IPS DF 6.9 (cell line): Measurements from ENCODE around the gene TIGD6.

ENCODE experiments used
- DNase-seq: peaks from one replicate; pipeline ENCODE4 v3.0.0-alpha.2; 2013; ENCODE audit warnings: low read depth, low spot score
- H3K27ac ChIP-seq: one replicate; pipeline ENCODE4 v1.5.1; 2013; ENCODE audit warnings: low read length, control low read depth
- H3K27me3 ChIP-seq: 2 replicates; pipeline ENCODE4 v1.6.1; 2013; ENCODE audit warnings: mild to moderate bottlenecking, low read length; ENCODE audit not compliant: control insufficient read depth, insufficient read depth
- H3K36me3 ChIP-seq: 2 replicates; pipeline ENCODE4 v1.6.1; 2013; ENCODE audit warnings: low read length; ENCODE audit not compliant: control insufficient read depth, insufficient read depth
- H3K4me1 ChIP-seq: 2 replicates; pipeline ENCODE4 v1.6.1; 2013; ENCODE audit warnings: low read length; ENCODE audit not compliant: control insufficient read depth, insufficient read depth
- H3K4me3 ChIP-seq: 2 replicates; pipeline ENCODE4 v1.5.1; 2013; ENCODE audit warnings: mild to moderate bottlenecking, low read length
- H3K9me3 ChIP-seq: 2 replicates; pipeline ENCODE4 v1.6.1; 2013; ENCODE audit warnings: low read length, inconsistent platforms; ENCODE audit not compliant: control insufficient read depth, insufficient read depth
- WGBS: extraction: QIAGEN DNeasy Blood & Tissue Kit; methylation state at CpG from one replicate; pipeline ENCODE4 v1.1.7; 2013; ENCODE audit warnings: mixed read lengths, missing lambda C conversion rate; ENCODE audit not compliant: insufficient read length, insufficient coverage; 5-methylcytosine and 5-hydroxymethylcytosine counted together

The TIGD6 gene

DNA sequence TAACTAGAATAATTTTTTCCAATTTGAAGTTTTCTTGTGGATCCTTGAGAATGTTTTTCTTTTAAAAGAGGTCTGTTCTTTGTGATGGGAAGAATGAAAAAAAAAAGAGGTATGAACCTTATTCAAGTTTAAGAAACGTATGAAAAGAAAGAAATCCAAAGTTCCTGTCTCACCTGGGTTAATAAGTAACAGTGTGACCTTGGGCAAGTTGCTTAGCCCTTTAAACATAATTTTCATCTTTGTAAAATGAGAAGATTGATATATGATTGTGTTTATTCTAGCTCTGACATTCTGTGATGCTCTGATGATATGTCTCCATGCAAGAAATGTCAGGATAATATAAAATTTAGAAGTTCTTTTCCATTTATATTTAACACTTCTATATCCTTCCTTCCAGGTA, 20.6 kb downstream of the TIGD6 start:
- H3K9me3 ChIP-seq = no peaks in the 10 kb centered on the region
- peaks cover 3% of the 10 kb centered on the region; the same call in 1 of the 2 replicates for H3K36me3 ChIP-seq
- no CpG with 5 or more reads among the region's 1 CpG for WGBS
- H3K4me3 ChIP-seq = no peak overlapping the region
- no peak for DNase-seq
- H3K27me3 ChIP-seq = no peaks in the 10 kb centered on the region
- H3K4me1 ChIP-seq = no peaks in the 10 kb centered on the region
- H3K27ac ChIP-seq = no peak overlapping the region

DNA sequence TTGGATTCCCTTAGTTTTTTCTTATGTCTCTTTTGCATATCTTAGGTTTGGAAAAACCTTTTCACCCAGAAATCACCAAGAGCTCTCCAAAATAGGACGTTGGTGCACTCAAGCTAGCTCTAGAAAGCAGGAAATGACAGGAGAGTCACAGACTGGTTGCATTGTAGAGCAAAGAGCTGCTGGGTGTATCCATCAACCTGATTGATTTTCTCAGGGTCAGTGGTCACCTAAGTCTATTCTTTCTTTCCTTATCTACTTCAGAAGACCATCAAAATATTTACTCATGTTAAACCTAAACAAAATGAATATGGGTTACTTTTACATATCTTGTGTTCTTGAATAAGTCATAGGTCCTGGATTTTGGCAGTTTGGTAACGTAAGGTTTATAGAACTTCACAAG, 25.0 kb downstream of the TIGD6 start:
- WGBS = no CpG with 5 or more reads among the region's 2 CpGs
- no peaks in the 10 kb centered on the region for H3K9me3 ChIP-seq
- no peaks in the 10 kb centered on the region for H3K27me3 ChIP-seq

DNA sequence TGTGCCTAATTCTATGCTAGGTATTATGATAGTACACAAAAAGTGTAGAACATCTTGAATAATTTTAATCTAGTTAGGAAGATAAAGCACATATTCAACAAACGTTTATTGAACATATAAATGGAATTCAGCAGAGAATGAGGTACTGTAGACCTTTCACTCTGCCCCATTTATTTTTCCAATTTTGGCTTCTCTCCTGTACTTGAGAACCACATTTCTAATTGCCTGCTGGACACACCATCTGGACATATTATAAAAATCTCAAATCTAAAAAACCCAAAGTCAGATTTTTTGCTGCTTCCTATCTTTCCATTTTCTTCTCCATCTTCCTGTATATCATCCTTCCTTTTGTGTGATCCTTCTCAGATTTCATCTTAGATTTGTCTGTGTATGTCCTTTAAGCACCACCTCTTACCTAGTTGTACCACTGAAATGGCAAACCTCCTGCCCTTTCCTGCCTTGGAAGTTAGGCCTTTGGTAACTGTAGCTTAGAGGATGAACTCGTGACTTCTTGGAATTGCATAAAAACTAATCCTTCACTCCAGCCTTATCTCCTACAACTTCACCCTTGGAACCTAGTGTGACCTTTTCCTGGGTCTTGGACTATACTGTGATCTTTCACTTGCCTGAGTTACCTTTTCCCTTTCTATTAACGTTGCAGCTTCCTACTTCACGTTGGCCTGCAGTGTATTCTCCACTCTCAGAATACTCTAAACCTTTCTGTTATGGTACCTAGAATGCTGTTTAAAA, 31.1 kb downstream of the TIGD6 start:
- no CpG with 5 or more reads among the region's 4 CpGs for WGBS
- no peak overlapping the region for H3K4me3 ChIP-seq
- H3K9me3 ChIP-seq = no peaks in the 10 kb centered on the region
- DNase-seq = no peak
- no peaks in the 10 kb centered on the region for H3K27me3 ChIP-seq
- no peaks in the 10 kb centered on the region for H3K36me3 ChIP-seq
- no peak overlapping the region for H3K27ac ChIP-seq
- no peaks in the 10 kb centered on the region for H3K4me1 ChIP-seq

More for the DNA sequence above, 25.0 kb downstream of the TIGD6 start:
- no peak overlapping the region for H3K27ac ChIP-seq
- DNase-seq = no peak
- no peaks in the 10 kb centered on the region for H3K4me1 ChIP-seq
- no peak overlapping the region for H3K4me3 ChIP-seq
- peaks cover 3% of the 10 kb centered on the region; the same call in 1 of the 2 replicates for H3K36me3 ChIP-seq

DNA sequence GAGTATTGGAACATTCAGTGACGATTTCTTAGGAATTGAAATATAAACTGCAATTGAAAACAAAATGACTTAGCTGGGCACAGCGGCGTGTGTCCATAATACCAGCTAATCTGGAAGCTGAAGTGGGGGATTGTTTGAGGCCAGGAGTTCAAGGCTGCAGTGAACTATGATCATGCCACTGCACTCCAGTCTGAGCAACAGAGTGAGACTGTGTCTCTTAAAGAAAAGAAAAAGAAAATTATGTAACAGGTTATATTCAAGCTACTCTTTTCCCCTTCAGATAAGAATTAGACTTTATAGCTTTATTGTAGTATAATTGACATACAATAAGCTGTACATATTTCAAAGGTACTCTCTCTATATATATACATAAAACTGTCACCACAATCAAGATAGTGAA, 33.5 kb downstream of the TIGD6 start:
- Histone ChIP-seq H3K4me1 (no peaks in the 10 kb centered on the region), H3K27ac (no peak overlapping the region), H3K9me3 (no peaks in the 10 kb centered on the region), H3K36me3 (no peaks in the 10 kb centered on the region), H3K4me3 (no peak overlapping the region), H3K27me3 (no peaks in the 10 kb centered on the region)
- WGBS = no CpG with 5 or more reads among the region's 3 CpGs
- DNase-seq = no peak

DNA sequence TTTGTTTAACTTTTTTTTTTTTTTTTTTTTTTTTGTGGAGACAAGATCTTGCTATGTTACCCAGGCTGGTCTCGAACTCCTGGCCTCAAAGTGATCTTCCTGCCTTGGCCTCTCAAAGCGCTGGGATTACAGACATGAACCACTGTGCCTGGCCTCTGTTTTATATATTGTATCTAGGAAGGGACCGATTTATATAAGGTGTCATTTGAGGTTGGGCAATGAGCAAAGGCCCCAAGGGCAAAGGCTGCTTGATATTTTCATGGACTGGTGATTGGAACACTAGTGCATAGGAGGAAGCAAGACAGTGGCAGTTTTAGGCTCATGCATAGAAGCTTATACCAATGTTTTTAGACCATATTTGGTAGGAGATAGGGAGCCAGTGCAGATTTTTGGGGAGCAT, 36.7 kb downstream of the TIGD6 start:
- Histone ChIP-seq H3K27ac (no peak overlapping the region), H3K9me3 (no peaks in the 10 kb centered on the region), H3K4me1 (peaks cover 2% of the 10 kb centered on the region; the same call in 1 of the 2 replicates), H3K4me3 (no peak overlapping the region), H3K27me3 (no peaks in the 10 kb centered on the region; the same call in 1 of the 2 replicates), H3K36me3 (no peaks in the 10 kb centered on the region)
- DNase-seq = no peak
- no CpG with 5 or more reads among the region's 3 CpGs for WGBS

DNA sequence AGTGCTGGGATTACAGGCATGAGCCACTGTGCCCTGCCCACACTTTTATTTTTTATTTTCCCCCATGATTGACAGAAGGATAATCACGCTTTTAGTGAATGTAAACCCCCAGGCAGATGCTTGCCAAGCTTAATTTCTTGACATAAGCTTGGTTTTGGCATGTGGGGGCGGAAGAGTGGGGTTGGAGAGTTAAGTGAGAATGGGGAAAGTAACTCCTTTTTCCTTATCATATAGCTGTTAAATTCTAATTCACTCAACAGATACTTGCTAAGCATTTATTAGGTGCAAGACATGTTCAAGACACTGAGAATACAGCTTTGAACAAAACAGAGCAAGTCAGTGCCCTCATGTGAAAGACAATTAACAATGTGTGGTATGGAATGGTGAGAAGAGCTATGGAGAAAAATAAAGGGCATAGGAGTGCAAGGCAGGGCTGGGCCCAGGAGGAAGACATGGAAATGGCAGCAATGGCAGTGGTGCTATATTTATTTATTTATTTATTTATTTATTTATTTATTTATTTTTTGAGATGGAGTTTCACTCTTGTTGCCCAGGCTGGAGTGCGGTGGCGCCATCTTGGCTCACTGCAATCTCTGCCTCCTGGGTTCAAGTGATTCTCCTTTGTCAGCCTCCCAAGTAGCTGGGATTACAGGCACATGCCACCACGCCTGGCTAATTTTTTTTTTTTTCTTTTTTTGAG, 37.7 kb downstream of the TIGD6 start:
- Histone ChIP-seq H3K9me3 (no peaks in the 10 kb centered on the region), H3K4me3 (no peak overlapping the region), H3K36me3 (no peaks in the 10 kb centered on the region), H3K27ac (no peak overlapping the region), H3K4me1 (peaks cover 2% of the 10 kb centered on the region; the same call in 1 of the 2 replicates), H3K27me3 (no peaks in the 10 kb centered on the region; the same call in 1 of the 2 replicates)
- no peak for DNase-seq
- WGBS = no CpG with 5 or more reads among the region's 5 CpGs

DNA sequence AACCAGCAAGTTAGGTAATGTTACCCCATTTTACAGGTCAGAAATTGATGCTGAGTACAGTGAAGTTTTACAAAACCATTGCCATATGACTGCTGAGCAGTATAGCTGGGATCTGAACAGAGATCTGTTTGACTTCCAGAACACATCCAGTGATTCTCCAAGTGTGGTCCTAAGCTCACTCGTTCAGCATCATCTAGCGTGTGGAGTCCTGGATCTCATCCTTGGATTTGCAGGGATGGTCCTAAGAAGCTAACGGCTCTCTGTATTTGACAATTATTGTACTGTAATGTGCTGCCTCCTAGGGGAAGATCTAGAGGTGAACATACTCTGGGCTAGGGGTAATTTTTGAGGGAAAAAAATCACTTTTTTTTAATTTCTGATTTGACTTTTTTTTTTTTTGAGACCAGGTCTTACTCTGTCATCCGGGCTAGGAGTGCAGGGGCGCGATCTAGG, 38.5 kb downstream of the TIGD6 start:
- no peak overlapping the region for H3K4me3 ChIP-seq
- WGBS = no CpG with 5 or more reads among the region's 6 CpGs

DNA sequence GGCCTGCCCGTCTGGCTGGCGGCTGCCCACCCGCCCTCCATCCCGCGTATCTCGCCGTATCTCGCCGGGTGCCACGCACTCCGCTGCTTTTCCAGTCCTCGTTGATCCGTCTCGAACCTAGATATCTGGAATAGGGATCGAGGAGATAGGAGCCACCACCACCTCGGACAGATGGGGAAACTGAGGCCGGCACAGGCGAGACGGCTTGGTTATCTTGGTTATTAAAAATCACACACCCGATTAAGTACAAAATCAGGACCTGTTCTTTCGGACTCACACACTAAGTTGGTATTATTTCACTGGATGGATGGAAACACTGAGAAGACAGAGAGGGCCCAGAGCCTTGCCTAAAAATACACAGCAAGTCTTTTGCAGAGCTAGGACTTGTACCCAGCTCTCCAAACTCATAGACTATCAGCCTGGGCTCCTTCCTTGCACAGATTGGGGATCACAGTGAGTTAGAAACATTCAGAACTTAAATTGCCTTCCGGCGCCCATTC, 39.2 kb downstream of the TIGD6 start:
- no peaks in the 10 kb centered on the region for H3K9me3 ChIP-seq
- H3K36me3 ChIP-seq = no peaks in the 10 kb centered on the region
- H3K27ac ChIP-seq = no peak overlapping the region
- H3K4me1 ChIP-seq = peaks cover 2% of the 10 kb centered on the region; the same call in 1 of the 2 replicates
- peak overlapping the region; percentile 75 for H3K4me3 ChIP-seq
- WGBS = no CpG with 5 or more reads among the region's 23 CpGs
- no peak for DNase-seq
- no peaks in the 10 kb centered on the region; the same call in 1 of the 2 replicates for H3K27me3 ChIP-seq

More for the DNA sequence above, 38.5 kb downstream of the TIGD6 start:
- Histone ChIP-seq H3K27ac (no peak overlapping the region), H3K4me1 (peaks cover 2% of the 10 kb centered on the region; the same call in 1 of the 2 replicates), H3K36me3 (no peaks in the 10 kb centered on the region), H3K9me3 (no peaks in the 10 kb centered on the region), H3K27me3 (no peaks in the 10 kb centered on the region; the same call in 1 of the 2 replicates)
- DNase-seq = no peak

DNA sequence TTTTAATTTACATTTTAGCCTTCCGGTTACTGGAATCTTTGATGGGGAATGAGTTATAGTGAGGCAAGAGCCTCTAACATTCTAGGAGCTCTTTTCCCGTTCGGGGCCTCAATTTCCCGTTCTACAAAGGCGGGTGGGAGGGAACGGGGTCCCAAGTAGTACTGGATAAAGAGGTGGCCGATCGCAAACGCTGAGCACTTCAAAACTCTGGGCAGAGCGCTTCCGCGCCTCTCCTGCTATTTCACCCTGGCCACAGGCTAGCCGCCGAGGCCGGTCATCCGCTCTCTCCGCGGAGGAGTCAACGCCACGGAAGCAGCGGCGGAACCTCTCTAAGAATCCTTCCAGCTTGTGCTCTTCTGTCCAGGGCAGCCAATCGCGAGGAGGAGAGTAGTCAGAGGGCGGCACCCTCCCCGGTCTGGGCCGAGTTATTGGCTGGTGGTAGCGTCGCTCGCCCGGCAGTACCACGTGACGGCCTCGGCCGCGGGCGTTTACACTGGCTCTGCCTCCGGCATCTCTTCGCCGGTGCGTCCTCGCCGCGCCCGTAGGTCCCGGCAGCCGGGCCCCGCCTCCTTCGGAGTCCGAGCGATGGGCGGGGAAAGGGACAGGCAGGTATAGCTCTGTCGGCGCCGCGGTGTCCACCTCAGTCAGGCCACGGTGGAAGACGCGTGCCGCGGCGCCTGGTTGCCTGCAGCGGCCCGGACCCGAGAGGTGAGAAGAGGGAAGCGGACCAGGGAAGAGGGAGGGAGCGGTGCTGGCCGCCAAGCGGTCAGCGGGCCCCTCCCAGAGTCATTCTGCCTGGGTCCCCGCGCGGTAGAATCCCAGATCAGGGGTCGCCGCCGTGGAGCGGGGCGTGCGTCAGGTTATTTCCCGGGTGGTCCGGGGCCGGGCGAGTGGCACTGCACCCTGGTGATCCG, 39.9 kb downstream of the TIGD6 start, which contains the start of gene SLC26A2:
Gene SLC26A2, plus strand, starts transcription at position 487 of the 914 bp plus-strand sequence. CDS start 16,895 bp downstream, outside the sequence.
- DNase-seq = peak; percentile 91
- Histone ChIP-seq H3K36me3 (no peaks in the 10 kb centered on the region), H3K4me1 (peaks cover 2% of the 10 kb centered on the region; the same call in 1 of the 2 replicates), H3K9me3 (no peaks in the 10 kb centered on the region), H3K4me3 (peak within 1 kb of the TSS; percentile 75), H3K27ac (no peak within 1 kb of the TSS), H3K27me3 (no peaks in the 10 kb centered on the region; the same call in 1 of the 2 replicates)
- WGBS = no CpG with 5 or more reads among the region's 84 CpGs
